Common myeloid progenitor, CD34-positive (primary cell): ENCODE measurements around the gene MYOF.
A peak's percentile ranks its signal among the peaks of the same experiment; 100 is the strongest.
"Not testable (repeated sequence)": the region's sequence is repeated elsewhere in the genome, so short reads cannot be mapped to it uniquely, and the experiment has no call there.

ENCODE experiments used
- CTCF ChIA-PET: fragments of 350-600 bp; sonication (Branson Sonifier 250); formaldehyde crosslinking; loops from one replicate; lab custom pipeline; 2021; ENCODE audit warnings: antibody characterized with exemption; lab: Charles Lee
- POLR2A ChIA-PET: fragments of 350-600 bp; sonication (Branson Sonifier 250); formaldehyde crosslinking; loops from one replicate; lab custom pipeline; 2021; ENCODE audit warnings: antibody characterized with exemption; lab: Charles Lee
- DNase-seq, 3 donors: peaks; one replicate each; pipeline versions ENCODE4 v3.0.0 to v3.0.0-alpha.2; 2013
- H3K27ac ChIP-seq, 2 experiments: 1 replicate in 1 of 2; 2 replicates in 1 of 2; pipeline ENCODE4 v1.7.0; 2013; ENCODE audit warnings: inconsistent platforms in 2 of 2, low read length in 2 of 2, mild to moderate bottlenecking in 2 of 2, low read depth in 1 of 2, moderate library complexity in 1 of 2; ENCODE audit not compliant: severe bottlenecking in 2 of 2, insufficient read depth in 1 of 2, poor library complexity in 1 of 2
- H3K27me3 ChIP-seq, 5 experiments: replicated peaks in 2 of 5; 1 replicate in 3 of 5; 2 replicates in 2 of 5; pipeline versions ENCODE4 v1.6.1 to v1.7.0; 2013; ENCODE audit warnings: low read length in 4 of 5, mild to moderate bottlenecking in 2 of 5, moderate library complexity in 2 of 5, inconsistent platforms in 1 of 5; ENCODE audit not compliant: insufficient read depth in 5 of 5, control insufficient read depth in 4 of 5
- H3K36me3 ChIP-seq, 4 experiments: 1 replicate in 2 of 4; 2 replicates in 2 of 4; pipeline versions ENCODE4 v1.6.1 to v1.7.0; 2013; ENCODE audit warnings: low read length in 3 of 4, control low read depth in 1 of 4, mild to moderate bottlenecking in 1 of 4; ENCODE audit not compliant: control insufficient read depth in 4 of 4, insufficient read depth in 4 of 4
- H3K4me1 ChIP-seq, 4 experiments: 1 replicate in 3 of 4; 2 replicates in 1 of 4; pipeline versions ENCODE4 v1.6.1 to v1.7.1; 2013; ENCODE audit warnings: low read length in 3 of 4, mild to moderate bottlenecking in 3 of 4, control low read depth in 1 of 4, inconsistent platforms in 1 of 4, moderate library complexity in 1 of 4; ENCODE audit not compliant: control insufficient read depth in 4 of 4, insufficient read depth in 4 of 4; ENCODE audit errors: control extremely low read depth in 1 of 4
- H3K4me3 ChIP-seq, 7 experiments: 1 replicate in 4 of 7; 2 replicates in 3 of 7; pipeline versions ENCODE4 v1.5.1 to v1.7.0; 2013; ENCODE audit warnings: mild to moderate bottlenecking in 7 of 7, low read length in 6 of 7, moderate library complexity in 6 of 7, inconsistent platforms in 2 of 7, low read depth in 2 of 7, control low read depth in 1 of 7; ENCODE audit not compliant: insufficient read depth in 4 of 7, control insufficient read depth in 1 of 7; ENCODE audit errors: extremely low read depth in 1 of 7
- H3K9me3 ChIP-seq, 5 experiments: 1 replicate in 4 of 5; 2 replicates in 1 of 5; pipeline versions ENCODE4 v1.6.1 to v1.7.1; 2013; ENCODE audit warnings: low read length in 4 of 5, mild to moderate bottlenecking in 2 of 5, inconsistent platforms in 1 of 5, low read depth in 1 of 5, moderate library complexity in 1 of 5; ENCODE audit not compliant: control insufficient read depth in 4 of 5, insufficient read depth in 2 of 5; ENCODE audit errors: control extremely low read depth in 1 of 5
- WGBS: methylation state at CpG from one replicate; pipeline ENCODE4 v1.1.5; 2013; ENCODE audit not compliant: insufficient coverage; 5-methylcytosine and 5-hydroxymethylcytosine counted together

Gene MYOF

DNA sequence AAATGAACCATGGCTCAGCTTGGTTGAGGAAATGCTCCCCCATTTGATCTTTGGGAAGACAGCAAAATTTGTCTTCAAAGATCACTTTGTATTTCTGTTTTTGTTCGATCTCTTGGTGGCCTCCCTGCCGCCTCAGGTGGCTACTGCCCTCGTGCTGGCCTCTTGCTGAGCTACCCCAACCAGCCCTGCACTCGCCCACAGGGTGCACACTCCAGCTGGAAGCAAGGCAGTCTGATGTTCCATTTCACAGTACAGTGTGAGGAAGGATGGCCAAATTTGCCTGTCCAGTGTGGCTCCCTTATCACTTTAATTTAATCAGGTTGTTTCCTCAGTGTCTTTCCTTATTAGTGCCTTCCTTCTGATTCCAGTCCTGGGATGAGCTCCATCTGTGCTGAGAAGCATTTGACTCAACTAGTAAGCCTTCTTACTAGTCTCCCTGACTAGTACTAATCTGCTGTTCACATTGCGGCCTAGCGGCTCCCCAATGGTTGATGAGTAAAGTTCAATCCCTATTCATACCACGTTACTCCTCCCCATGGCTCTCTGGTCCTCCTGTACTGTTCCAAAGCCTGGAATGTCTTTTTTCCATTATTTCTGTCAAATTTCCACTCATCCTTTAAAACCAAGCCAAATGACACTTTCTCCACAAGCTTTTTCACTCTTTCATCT is 8.2 kb downstream of the MYOF start:
- CTCF ChIA-PET = interaction anchor here (1.2 to 22.8 kb wide), 3 partner anchors 9 to 99 kb away, joined by 3 to 375 read pairs (median 10); partner anchors contain the start of gene MYOF
- H3K36me3 ChIP-seq = no peaks in the 10 kb centered on the region

DNA sequence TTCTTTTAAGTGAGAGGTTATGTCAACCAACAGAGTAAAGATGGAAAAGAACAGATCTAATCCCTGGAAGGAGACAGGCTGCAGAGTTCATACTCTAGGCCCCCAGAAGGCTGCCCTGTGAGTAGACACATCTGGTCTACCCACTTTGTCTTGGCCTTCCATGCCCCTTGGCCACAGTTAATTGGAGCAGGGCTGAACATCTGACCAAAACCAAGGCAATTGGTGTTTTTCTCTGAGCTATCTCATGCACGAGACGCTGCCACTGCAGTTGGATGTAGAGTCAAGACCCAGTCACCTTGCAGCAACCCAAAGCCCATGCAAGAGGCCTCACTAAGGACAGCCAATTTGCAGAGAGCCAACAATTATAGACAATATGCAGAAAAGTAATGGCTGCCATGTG is 9.0 kb downstream of the MYOF start:
- Histone ChIP-seq H3K4me1 (peaks cover 0 to 7% (median 0%) of the 10 kb centered on the region in 4 experiments), H3K27ac (no peak overlapping the region), H3K9me3 (no peaks in the 10 kb centered on the region), H3K27me3 (no peaks in the 10 kb centered on the region), H3K4me3 (no peak overlapping the region), H3K36me3 (no peaks in the 10 kb centered on the region)
- no peak for DNase-seq
- ChIA-PET CTCF (interaction anchor here (1.2 to 22.8 kb wide), 3 partner anchors 10 to 98 kb away, joined by 3 to 375 read pairs (median 10); partner anchors contain the start of gene MYOF), POLR2A (no interaction called here)
- 100% methylated on average over 2 of the region's 2 CpGs for WGBS

More for the DNA sequence above, 8.2 kb downstream of the MYOF start:
- H3K9me3 ChIP-seq = no peaks in the 10 kb centered on the region
- POLR2A ChIA-PET = no interaction called here
- no peak overlapping the region for H3K4me3 ChIP-seq
- WGBS = 76% methylated on average over 5 of the region's 7 CpGs
- H3K27ac ChIP-seq = no peak overlapping the region
- no peak for DNase-seq
- no peaks in the 10 kb centered on the region for H3K27me3 ChIP-seq
- peaks cover 0 to 7% (median 0%) of the 10 kb centered on the region in 4 experiments for H3K4me1 ChIP-seq

DNA sequence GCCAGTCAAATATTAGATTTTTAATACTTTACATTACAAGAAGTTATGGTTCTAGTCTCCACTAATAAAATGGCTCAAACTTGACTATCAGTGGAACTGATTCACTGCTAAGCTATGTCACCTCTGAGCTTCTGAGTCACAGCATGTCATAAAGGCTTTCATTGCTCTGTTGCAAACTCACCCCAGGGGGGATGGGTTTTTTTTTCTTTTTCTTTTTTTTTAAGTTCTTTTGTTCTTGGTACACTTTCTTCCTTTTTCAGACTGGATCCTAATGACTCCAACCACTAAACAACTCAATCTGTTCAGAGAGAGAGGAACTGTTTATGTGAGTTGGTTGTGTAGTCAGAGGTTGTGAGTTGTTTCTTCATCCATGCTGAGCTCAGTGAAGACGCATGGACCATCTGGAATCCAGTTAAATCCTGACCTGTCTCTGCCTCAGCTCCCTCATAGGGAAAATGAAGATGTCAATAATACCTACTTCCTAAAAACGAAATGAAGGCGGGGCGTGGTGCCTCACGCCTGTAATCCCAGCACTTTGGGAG is 11.0 kb downstream of the MYOF start:
- H3K9me3 ChIP-seq = no peaks in the 10 kb centered on the region
- no peak overlapping the region for H3K4me3 ChIP-seq
- no peaks in the 10 kb centered on the region for H3K36me3 ChIP-seq
- DNase-seq = peak in 2 of 3 donors; percentile 11 to 15
- POLR2A ChIA-PET = no interaction called here
- no peaks in the 10 kb centered on the region for H3K27me3 ChIP-seq
- H3K27ac ChIP-seq = no peak overlapping the region
- H3K4me1 ChIP-seq = peaks cover 0 to 3% (median 0%) of the 10 kb centered on the region in 4 experiments
- WGBS = 95% methylated on average over 3 of the region's 5 CpGs
- CTCF ChIA-PET = interaction anchor here (0.6 to 22.8 kb wide), 4 partner anchors 11 to 96 kb away, joined by 3 to 375 read pairs (median 8); partner anchors contain the start of gene MYOF

DNA sequence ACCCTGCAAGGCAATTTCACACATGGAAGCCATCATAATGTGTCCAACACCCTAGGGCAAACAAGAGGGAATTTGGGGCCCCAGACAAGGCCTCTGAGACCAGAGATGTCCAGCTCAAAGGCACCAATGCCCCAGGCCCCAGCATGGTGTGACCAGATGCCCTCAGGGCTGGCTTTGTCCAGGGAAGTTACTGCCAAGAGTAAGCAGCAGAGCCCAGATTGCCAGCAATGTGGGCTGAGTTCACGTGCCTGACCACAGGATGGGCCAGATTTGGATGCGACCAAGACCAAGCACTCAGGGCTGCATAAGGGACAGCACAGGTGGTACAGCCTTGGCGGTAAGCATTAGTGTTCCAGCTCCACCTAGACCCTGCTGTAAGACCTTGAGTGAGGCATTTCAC is 12.7 kb downstream of the MYOF start:
- H3K27ac ChIP-seq = no peak overlapping the region
- H3K4me1 ChIP-seq = peaks cover 0 to 10% (median 0%) of the 10 kb centered on the region in 4 experiments
- 89% methylated on average over 3 of the region's 3 CpGs for WGBS
- POLR2A ChIA-PET = no interaction called here
- CTCF ChIA-PET = interaction anchor here (1.0 to 2.9 kb wide), 2 partner anchors 13 to 93 kb away, joined by 3 to 7 read pairs; partner anchors contain the start of gene MYOF
- no peaks in the 10 kb centered on the region for H3K36me3 ChIP-seq
- H3K4me3 ChIP-seq = no peak overlapping the region
- DNase-seq = no peak
- H3K9me3 ChIP-seq = no peaks in the 10 kb centered on the region
- H3K27me3 ChIP-seq = no peaks in the 10 kb centered on the region

DNA sequence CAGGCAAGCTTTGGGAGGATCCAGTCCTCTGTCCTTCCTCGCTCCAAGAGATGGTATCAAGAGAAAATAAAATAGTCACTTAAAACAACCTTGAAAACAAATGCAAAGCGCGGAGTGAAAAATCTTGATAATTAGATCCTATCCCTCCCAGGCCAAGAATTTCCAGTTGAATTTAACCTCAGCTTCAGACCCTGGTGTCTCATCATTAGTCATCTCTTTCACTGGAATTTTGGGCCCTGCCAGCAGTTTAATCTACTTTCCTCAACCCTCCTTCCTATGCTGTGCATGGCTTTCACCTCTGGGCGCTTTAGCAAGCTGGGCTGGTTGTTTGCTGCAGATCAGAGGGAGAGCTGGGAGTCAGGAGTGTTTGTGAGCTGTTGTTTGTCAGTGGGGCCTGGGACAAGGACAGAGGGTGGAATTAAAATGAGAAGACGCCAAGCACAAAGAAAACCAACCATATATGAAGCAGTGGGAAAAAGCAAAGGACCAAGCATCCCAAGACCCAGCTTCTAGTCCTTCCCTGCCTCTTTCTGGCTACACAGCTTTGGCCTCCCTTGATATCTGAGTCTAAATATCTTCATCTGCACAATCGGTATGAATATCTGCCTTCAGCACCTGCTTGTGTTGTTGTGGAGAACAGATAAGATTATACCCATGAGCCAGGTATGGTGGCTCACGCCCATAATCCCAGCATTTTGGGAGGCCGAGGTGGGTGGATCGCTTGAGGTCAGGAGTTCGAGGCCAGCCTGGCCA is 13.5 kb downstream of the MYOF start:
- H3K36me3 ChIP-seq = no peaks in the 10 kb centered on the region
- no peak overlapping the region for H3K4me3 ChIP-seq
- ChIA-PET CTCF (interaction anchor here (0.6 to 2.9 kb wide), 4 partner anchors 14 to 93 kb away, joined by 3 to 7 read pairs (median 3); partner anchors contain the start of gene MYOF), POLR2A (no interaction called here)
- H3K27me3 ChIP-seq = no peaks in the 10 kb centered on the region
- peaks cover 0 to 18% (median under 1%) of the 10 kb centered on the region in 4 experiments for H3K4me1 ChIP-seq
- H3K27ac ChIP-seq = no peak overlapping the region
- DNase-seq = no peak
- WGBS = 69% methylated on average over 2 of the region's 10 CpGs
- H3K9me3 ChIP-seq = no peaks in the 10 kb centered on the region

DNA sequence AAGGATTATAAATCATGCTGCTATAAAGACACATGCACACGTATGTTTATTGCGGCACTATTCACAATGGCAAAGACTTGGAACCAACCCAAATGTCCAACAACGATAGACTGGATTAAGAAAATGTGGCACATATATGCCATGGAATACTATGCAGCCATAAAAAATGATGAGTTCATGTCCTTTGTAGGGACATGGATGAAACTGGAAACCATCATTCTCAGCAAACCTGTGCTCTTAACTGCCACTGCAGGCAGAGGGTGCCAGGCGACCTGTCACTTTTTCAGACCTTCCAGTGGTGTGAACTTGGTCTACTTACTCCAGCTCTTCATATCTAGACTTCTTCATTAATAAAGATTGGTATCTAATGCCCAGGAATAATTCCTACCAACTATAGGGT is 14.5 kb downstream of the MYOF start:
- H3K27me3 ChIP-seq, H3K27ac ChIP-seq, H3K4me3 ChIP-seq, H3K9me3 ChIP-seq, H3K36me3 ChIP-seq, DNase-seq, POLR2A ChIA-PET: not testable (repeated sequence)
- CTCF ChIA-PET = interaction anchor here (1.1 to 2.9 kb wide), 2 partner anchors 15 to 92 kb away, joined by 3 to 7 read pairs; partner anchors contain the start of gene MYOF
- WGBS = 100% methylated on average over 1 of the region's 4 CpGs
- H3K4me1 ChIP-seq = peaks cover 0 to 26% (median 4%) of the 10 kb centered on the region in 4 experiments
